Neural cell (in vitro differentiated cells): Measurements from ENCODE around the gene PRKCA.

ENCODE experiments used
- EZH2 ChIP-seq: fragments of 200-600, 300-800 bp; shearing (Covaris generic), sonication (generic); IDR thresholded peaks from 2 replicates; pipeline ENCODE4 v1.6.1; 2014; ENCODE audit warnings: antibody characterized with exemption, low read length, borderline replicate concordance, mild to moderate bottlenecking; ENCODE audit not compliant: insufficient read depth, poor library complexity, severe bottlenecking
- MXI1 ChIP-seq: fragments of 450-650 bp; conservative IDR thresholded peaks from 2 replicates; pipeline ENCODE4 v1.6.1; 2014; ENCODE audit warnings: antibody characterized with exemption, mild to moderate bottlenecking; ENCODE audit not compliant: poor library complexity, severe bottlenecking
- TF ChIP-seq, protein P1 (sequence below): fragments of 450-650 bp; IDR thresholded peaks from 2 replicates; pipeline ENCODE4 v1.5.1; 2014; ENCODE audit warnings: antibody characterized with exemption, mild to moderate bottlenecking, moderate library complexity; ENCODE audit not compliant: poor library complexity, severe bottlenecking

DNA sequence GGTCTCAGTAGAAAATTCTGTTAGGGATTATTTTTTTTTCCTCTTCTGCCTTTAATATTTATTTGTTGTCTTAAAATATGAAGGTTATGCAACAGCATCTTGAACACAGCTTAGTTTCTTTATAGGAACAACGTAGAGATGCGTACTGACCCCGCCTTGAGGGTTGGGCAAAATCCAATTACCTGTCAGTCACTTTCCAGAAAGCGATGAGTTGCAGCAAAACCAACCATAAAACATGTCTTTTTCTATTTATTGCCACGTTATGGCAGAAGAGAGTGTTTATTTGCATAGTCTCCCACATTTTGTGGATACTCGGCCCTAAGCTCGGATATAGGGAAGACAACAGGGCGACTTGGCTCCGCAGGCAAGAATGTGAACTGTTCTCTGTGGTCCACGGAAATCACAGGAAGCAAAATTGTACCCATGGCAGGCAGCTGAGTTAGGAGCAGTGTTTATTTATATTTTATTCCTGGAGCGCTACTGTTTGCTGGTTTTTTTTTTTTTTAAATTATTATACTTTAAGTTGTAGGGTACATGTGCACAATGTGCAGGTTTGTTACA, 488.2 kb downstream of the PRKCA start:
- TF ChIP-seq, protein P1, sequence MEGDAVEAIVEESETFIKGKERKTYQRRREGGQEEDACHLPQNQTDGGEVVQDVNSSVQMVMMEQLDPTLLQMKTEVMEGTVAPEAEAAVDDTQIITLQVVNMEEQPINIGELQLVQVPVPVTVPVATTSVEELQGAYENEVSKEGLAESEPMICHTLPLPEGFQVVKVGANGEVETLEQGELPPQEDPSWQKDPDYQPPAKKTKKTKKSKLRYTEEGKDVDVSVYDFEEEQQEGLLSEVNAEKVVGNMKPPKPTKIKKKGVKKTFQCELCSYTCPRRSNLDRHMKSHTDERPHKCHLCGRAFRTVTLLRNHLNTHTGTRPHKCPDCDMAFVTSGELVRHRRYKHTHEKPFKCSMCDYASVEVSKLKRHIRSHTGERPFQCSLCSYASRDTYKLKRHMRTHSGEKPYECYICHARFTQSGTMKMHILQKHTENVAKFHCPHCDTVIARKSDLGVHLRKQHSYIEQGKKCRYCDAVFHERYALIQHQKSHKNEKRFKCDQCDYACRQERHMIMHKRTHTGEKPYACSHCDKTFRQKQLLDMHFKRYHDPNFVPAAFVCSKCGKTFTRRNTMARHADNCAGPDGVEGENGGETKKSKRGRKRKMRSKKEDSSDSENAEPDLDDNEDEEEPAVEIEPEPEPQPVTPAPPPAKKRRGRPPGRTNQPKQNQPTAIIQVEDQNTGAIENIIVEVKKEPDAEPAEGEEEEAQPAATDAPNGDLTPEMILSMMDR, result no peak
- TF ChIP-seq EZH2, result no peak
- TF ChIP-seq MXI1, result no peak
